Kidney epithelial cell (primary cell): ENCODE measurements around the gene GNGT1. TPM values are rescaled to one million over a fixed set of nuclear protein-coding genes. Genes with fewer than 3 reads are reported as not detected.

Experiments used
- DNase-seq: peaks from one replicate; pipeline ENCODE4 v3.0.0-alpha.2; 2010; ENCODE audit warnings: low read depth
- H3K27me3 ChIP-seq: 2 replicates; pipeline ENCODE4 v1.6.0; 2011; ENCODE audit warnings: low read length; ENCODE audit not compliant: control insufficient read depth, insufficient read depth
- H3K36me3 ChIP-seq: 2 replicates; pipeline ENCODE4 v1.5.1; 2011; ENCODE audit warnings: low read length; ENCODE audit not compliant: control insufficient read depth, insufficient read depth
- H3K4me3 ChIP-seq: 2 replicates; pipeline ENCODE4 v1.5.1; 2011; ENCODE audit warnings: low read depth, mild to moderate bottlenecking, control low read depth, low read length
- total RNA-seq: library from RNA; depleted of rRNA; stranded (reverse); fragments of >200 nt; gene quantifications from 2 replicates; pipeline ENCODE4 v1.2.3, GENCODE V29; 2015
- TF ChIP-seq, protein P1 (sequence below): IDR thresholded peaks from 2 replicates; pipeline ENCODE4 v1.5.1; 2011; ENCODE audit warnings: mild to moderate bottlenecking, moderate library complexity, low read length, control low read depth, inconsistent platforms; ENCODE audit not compliant: insufficient read depth, poor library complexity, severe bottlenecking

Gene GNGT1
- total RNA-seq, 1 donor from 2014 or later: not detected

- Histone ChIP-seq H3K36me3 (no peaks in the 10 kb centered on the region), H3K27me3 (no peaks in the 10 kb centered on the region), H3K4me3 (no peak overlapping the region)
- TF ChIP-seq, protein P1, sequence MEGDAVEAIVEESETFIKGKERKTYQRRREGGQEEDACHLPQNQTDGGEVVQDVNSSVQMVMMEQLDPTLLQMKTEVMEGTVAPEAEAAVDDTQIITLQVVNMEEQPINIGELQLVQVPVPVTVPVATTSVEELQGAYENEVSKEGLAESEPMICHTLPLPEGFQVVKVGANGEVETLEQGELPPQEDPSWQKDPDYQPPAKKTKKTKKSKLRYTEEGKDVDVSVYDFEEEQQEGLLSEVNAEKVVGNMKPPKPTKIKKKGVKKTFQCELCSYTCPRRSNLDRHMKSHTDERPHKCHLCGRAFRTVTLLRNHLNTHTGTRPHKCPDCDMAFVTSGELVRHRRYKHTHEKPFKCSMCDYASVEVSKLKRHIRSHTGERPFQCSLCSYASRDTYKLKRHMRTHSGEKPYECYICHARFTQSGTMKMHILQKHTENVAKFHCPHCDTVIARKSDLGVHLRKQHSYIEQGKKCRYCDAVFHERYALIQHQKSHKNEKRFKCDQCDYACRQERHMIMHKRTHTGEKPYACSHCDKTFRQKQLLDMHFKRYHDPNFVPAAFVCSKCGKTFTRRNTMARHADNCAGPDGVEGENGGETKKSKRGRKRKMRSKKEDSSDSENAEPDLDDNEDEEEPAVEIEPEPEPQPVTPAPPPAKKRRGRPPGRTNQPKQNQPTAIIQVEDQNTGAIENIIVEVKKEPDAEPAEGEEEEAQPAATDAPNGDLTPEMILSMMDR: no peak
- no peak for DNase-seq
Observed at GRCh38 chr7:93944673-93945072, 38.3 kb downstream of the GNGT1 start.

GRCh38 chr7:93945083-93945482 lies 38.7 kb downstream of the GNGT1 start:
- Histone ChIP-seq H3K36me3 (no peaks in the 10 kb centered on the region), H3K27me3 (no peaks in the 10 kb centered on the region), H3K4me3 (no peak overlapping the region)
- DNase-seq: no peak
- TF ChIP-seq, protein P1: no peak

DNA sequence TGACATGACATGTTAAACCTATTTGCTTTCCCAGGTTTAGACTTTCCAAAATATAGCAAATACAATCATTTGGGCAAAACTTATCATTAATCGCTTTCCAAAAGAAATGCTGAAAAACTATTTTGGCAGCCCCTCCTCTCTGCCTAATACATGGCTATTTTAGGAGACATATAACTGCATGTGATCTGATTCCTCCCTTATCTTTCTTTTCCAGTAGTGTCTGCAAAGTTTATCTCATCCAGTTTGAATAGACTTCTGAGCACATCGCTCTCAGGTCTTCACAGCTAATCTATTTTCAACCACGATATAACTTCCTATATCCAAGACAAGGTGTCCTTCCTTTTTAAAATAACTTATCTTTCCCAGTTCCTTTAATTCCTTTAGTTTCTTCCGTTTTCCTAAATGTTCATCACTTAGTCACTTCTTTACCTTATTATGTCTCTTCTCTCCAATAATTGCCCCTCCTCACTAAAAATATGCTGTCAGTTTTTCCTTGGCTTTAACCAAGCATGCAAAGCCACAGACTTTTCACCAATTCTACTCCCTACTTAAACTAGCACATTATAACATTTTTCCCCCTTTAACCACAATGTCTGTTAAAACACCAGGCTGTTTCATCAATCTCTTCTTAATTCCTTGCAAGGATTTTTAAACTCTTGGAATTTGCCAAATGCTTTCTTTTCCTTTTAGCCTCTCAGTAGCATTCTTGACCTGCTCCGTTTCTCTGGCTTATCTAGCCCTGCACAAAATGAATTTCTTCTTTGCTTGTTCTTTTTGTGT lies 39.6 kb downstream of the GNGT1 start:
- TF ChIP-seq, protein P1: no peak
- no peak for DNase-seq

DNA sequence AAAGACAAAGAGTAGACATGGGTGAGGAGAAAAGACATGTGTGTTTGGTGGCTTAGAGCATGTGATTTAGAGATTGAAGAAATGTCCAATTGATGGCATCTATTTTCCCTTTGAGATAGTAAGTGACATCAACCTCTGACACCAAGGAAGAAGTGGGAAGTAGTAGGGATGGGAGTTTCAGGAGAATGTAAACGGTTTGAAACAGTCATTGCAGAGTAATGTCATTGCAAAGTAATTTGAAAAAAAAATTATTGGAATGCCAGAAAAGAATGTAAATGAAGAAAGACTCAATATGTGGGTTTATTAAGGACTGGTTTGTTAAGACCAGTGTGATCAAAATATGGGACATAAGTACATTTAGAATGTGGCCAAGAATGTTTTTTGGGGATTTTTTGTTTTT lies 41.7 kb downstream of the GNGT1 start:
- Histone ChIP-seq H3K27me3 (no peaks in the 10 kb centered on the region), H3K4me3 (no peak overlapping the region), H3K36me3 (no peaks in the 10 kb centered on the region)
- TF ChIP-seq, protein P1: no peak
- no peak for DNase-seq

More for the DNA sequence above, 39.6 kb downstream of the GNGT1 start:
- no peak overlapping the region for H3K4me3 ChIP-seq
- no peaks in the 10 kb centered on the region for H3K36me3 ChIP-seq
- no peaks in the 10 kb centered on the region for H3K27me3 ChIP-seq

DNA sequence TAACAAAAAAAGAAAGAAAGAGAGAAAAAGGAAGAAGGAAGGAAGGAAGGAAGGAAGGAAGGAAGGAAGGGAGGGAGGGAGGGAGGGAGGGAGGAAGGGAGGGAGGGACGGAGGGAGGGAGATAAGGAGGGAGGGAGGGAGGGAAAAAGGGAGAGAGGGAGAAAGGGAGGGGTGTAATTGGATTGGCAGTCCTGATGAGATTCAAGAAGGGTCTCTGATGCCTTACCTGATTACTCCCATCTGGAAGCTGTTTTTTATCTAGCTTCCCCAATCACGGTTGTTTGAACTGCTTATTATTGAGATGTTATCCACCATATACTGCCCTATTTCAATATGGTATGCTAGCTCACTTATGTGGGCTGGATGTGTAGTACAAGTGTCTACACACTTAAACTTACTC lies 42.5 kb downstream of the GNGT1 start:
- DNase-seq: no peak
- TF ChIP-seq, protein P1: no peak
- Histone ChIP-seq H3K27me3 (no peaks in the 10 kb centered on the region), H3K36me3 (no peaks in the 10 kb centered on the region), H3K4me3 (no peak overlapping the region)

GRCh38 chr7:93949423-93949822 lies 43.1 kb downstream of the GNGT1 start:
- no peaks in the 10 kb centered on the region for H3K36me3 ChIP-seq
- TF ChIP-seq, protein P1: no peak
- no peaks in the 10 kb centered on the region for H3K27me3 ChIP-seq
- peak; percentile 26 for DNase-seq
- H3K4me3 ChIP-seq: no peak overlapping the region
